ENCODE measurements around the gene MFN2.

- TF ChIP-seq L3MBTL2 (conservative IDR thresholded peaks at IDR 0.05): no peak
- no peak for TF ChIP-seq SUZ12 (IDR thresholded peaks at IDR 0.05)
- TF ChIP-seq PKNOX1 (IDR thresholded peaks at IDR 0.05): no peak
- TF ChIP-seq FOXA1 (IDR thresholded peaks at IDR 0.05): no peak
- no peak for TF ChIP-seq ZNF384 (IDR thresholded peaks at IDR 0.05)
- no peak for TF ChIP-seq SP1 (IDR thresholded peaks at IDR 0.05)
- no peak for TF ChIP-seq HDGF (IDR thresholded peaks at IDR 0.05; ENCODE audit: borderline replicate concordance)
- TF ChIP-seq NFRKB (IDR thresholded peaks at IDR 0.05): no peak
- no peak for TF ChIP-seq ELF4 (IDR thresholded peaks at IDR 0.05)
- TF ChIP-seq ARNT (IDR thresholded peaks at IDR 0.05): no peak
- TF ChIP-seq FOXM1 (IDR thresholded peaks at IDR 0.05; ENCODE audit: borderline replicate concordance): no peak
- no peak for TF ChIP-seq FOXK2 (IDR thresholded peaks at IDR 0.05)
- TF ChIP-seq BHLHE40 (IDR thresholded peaks at IDR 0.05; ENCODE audit: borderline replicate concordance): no peak
These were observed 72.9 kb downstream of the MFN2 start for GRCh38 chr1:12052997-12053686.
